ENCODE data around the gene EPHB2. TPM values are rescaled to one million over a fixed set of nuclear protein-coding genes. Genes with fewer than 3 reads are reported as not detected.

Gene EPHB2
- total RNA-seq, 1 donor from 2014 or later: not detected

DNA sequence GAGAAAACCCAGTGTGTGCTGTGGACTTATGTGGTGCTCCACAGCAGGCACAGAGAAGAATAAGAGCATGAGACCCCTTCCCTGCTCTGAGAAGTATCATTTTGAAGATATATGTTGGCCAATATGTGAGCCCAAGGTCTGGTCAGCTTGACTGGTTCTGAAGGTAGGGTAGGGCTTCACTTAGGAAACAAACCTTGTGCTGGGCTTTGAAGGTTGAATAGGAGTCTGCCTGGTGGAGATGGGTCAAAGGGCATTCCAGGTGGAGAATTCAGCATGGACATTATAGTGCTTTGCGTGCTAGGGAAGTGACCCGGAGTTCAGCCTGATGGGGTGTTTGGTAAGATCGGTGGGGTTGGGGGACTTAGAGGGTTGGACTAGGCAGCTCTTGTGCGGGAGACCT, 99.1 kb downstream of the EPHB2 start:
- Mint-ChIP-seq H3K9me3 (no peaks in the 10 kb centered on the region), H3K27ac (no peak overlapping the region), H3K36me3 (ENCODE audit: low read depth) (no peaks in the 10 kb centered on the region), H3K27me3 (ENCODE audit: low read depth) (no peaks in the 10 kb centered on the region), H3K4me1 (ENCODE audit: low read depth) (no peaks in the 10 kb centered on the region), H3K4me3 (ENCODE audit: low read depth) (no peak overlapping the region)
- no peak for DNase-seq (ENCODE audit: low spot score)
- intact Hi-C loops (cut with micrococcal nuclease): no loop called here

DNA sequence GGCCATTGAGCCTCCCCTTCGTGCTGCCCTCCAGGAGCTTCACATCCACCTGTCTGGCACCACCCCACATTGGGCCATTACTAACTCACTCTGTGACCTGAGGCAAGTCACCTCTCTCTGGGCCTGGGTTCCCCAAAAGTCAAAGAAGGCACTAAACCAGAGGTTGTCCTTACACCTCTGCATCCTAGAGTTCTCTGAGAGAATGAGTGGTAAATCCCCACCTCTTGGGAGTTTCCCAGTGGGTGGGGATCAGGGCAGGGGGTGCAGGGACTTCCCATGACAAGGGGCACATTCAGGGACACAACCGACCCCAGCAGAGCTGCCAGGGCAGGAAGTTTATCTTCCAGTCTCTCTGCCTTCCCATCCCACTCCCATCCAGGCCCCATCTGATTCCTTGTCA, 99.7 kb downstream of the EPHB2 start:
- no peaks in the 10 kb centered on the region for H3K27me3 Mint-ChIP-seq (ENCODE audit: low read depth)
- H3K4me1 Mint-ChIP-seq (ENCODE audit: low read depth): no peaks in the 10 kb centered on the region
- H3K36me3 Mint-ChIP-seq (ENCODE audit: low read depth): no peaks in the 10 kb centered on the region
- intact Hi-C loops (cut with micrococcal nuclease): no loop called here
- no peak overlapping the region for H3K27ac Mint-ChIP-seq
- no peak overlapping the region for H3K4me3 Mint-ChIP-seq (ENCODE audit: low read depth)
- H3K9me3 Mint-ChIP-seq: no peaks in the 10 kb centered on the region
- DNase-seq (ENCODE audit: low spot score): no peak

GRCh38 chr1:22812092-22812880, 101.6 kb downstream of the EPHB2 start:
- no peaks in the 10 kb centered on the region for H3K4me1 Mint-ChIP-seq (ENCODE audit: low read depth)

GRCh38 chr1:22812993-22813790, 102.6 kb downstream of the EPHB2 start:
- H3K36me3 Mint-ChIP-seq (ENCODE audit: low read depth): no peaks in the 10 kb centered on the region
- H3K27ac Mint-ChIP-seq: no peak overlapping the region
- no peak overlapping the region for H3K4me3 Mint-ChIP-seq (ENCODE audit: low read depth)
- no peak for DNase-seq (ENCODE audit: low spot score)
- intact Hi-C loops (cut with micrococcal nuclease): no loop called here
- H3K4me1 Mint-ChIP-seq (ENCODE audit: low read depth): no peaks in the 10 kb centered on the region
- H3K27me3 Mint-ChIP-seq (ENCODE audit: low read depth): no peaks in the 10 kb centered on the region
- H3K9me3 Mint-ChIP-seq: no peaks in the 10 kb centered on the region

More at GRCh38 chr1:22812092-22812880, 101.6 kb downstream of the EPHB2 start:
- Mint-ChIP-seq H3K4me3 (ENCODE audit: low read depth) (no peak overlapping the region), H3K9me3 (no peaks in the 10 kb centered on the region), H3K27me3 (ENCODE audit: low read depth) (no peaks in the 10 kb centered on the region), H3K27ac (no peak overlapping the region), H3K36me3 (ENCODE audit: low read depth) (no peaks in the 10 kb centered on the region)
- intact Hi-C loops (cut with micrococcal nuclease): no loop called here
- no peak for DNase-seq (ENCODE audit: low spot score)

DNA sequence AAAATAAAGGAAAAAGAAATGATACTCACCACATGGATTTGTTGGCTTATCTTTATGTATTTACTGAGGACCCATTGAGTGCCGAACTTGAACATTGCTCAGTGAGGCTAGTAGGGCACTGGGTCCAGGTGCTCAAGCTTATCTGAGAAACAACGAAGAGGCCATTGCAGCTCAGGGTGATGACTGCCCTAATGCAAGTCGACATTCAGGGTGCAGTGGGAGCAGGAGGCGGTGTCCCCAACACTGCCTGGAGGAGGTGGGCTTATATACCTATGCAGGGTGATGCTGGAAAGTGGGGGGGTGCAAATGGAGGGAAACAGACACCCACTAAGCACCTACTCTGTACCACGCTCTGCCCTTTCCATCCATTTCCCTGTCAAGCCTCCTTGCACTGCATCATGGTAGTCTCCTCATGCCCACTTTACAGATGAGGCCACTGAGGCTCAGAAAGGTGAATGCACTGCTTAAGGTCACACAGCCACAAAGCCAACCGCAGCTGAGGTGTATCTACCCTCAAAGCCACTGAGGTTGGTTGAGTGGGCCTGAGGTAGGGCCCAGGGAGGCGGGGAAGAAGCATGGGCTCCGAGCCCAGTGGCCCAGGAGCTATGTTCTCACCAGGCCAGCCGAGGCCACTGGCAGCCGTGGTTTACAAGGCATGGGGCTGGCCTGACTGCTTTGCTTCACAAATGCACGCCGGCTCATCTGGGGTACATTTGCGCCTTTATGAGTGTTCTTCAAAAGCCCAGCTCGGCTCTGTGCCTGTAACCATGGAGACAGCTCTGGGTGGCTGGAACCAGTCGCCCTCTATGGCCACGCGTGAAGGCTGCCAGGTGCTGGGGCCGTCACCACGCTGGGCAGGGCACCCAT, 103.8 kb downstream of the EPHB2 start:
- Mint-ChIP-seq H3K36me3 (ENCODE audit: low read depth) (no peaks in the 10 kb centered on the region), H3K4me3 (ENCODE audit: low read depth) (no peak overlapping the region), H3K4me1 (ENCODE audit: low read depth) (no peaks in the 10 kb centered on the region), H3K27ac (no peak overlapping the region), H3K9me3 (no peaks in the 10 kb centered on the region), H3K27me3 (ENCODE audit: low read depth) (no peaks in the 10 kb centered on the region)
- intact Hi-C loops (cut with micrococcal nuclease): no loop called here
- no peak for DNase-seq (ENCODE audit: low spot score)

DNA sequence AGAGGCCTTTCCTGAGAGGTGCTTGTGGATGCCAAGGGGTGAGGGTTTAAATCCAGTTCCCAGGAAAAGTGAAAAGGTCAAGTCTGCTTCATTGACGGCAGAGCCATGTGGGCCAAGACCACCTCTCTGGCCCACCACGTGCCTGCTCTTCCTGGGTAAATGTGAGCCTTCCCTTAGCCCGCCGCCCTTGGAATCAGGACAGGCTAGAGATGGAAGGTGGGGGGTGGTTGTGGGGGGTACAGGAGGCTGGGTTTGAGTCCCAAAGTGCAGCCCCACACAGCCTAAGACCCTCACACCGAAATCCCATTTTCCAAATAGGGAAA, 104.4 kb downstream of the EPHB2 start:
- intact Hi-C loops (cut with micrococcal nuclease): no loop called here
- Mint-ChIP-seq H3K36me3 (ENCODE audit: low read depth) (no peaks in the 10 kb centered on the region), H3K9me3 (no peaks in the 10 kb centered on the region), H3K27ac (no peak overlapping the region), H3K27me3 (ENCODE audit: low read depth) (peaks cover under 1% of the 10 kb centered on the region), H3K4me1 (ENCODE audit: low read depth) (no peaks in the 10 kb centered on the region), H3K4me3 (ENCODE audit: low read depth) (no peak overlapping the region)
- DNase-seq (ENCODE audit: low spot score): no peak

DNA sequence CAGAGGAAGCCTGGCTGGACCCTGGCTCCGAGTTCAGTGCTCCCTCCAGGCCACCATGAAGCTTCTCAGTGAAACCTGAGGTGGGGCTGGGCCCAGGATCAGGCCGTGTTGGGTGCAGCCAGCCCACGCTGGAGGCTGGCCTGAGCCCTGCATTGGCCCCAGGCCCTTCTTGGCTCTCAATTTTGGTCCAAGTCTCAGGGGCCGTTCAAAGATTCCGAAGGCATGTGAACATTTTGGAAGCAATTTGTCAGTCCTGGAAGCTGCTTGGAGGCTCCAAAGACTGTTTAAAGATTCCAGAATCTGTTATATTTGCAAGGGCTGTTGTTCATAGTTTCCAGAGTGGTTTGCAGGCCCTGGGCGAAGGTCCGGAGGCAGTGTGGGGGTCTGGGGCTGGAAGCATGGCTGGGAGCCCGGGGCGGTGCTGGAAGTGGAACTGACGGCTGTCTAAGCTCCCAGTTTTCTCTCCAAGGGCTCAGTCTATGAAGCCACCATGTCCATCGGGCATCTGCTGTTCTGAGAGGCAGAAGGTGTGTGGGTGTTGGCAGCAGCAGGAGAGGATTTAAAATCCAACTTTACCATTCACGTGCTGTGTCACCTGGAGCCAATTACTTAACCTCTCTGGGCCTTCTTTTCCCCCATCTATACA, 104.9 kb downstream of the EPHB2 start:
- no peaks in the 10 kb centered on the region for H3K4me1 Mint-ChIP-seq (ENCODE audit: low read depth)
- no peak for DNase-seq (ENCODE audit: low spot score)
- no peaks in the 10 kb centered on the region for H3K9me3 Mint-ChIP-seq
- H3K36me3 Mint-ChIP-seq (ENCODE audit: low read depth): no peaks in the 10 kb centered on the region
- H3K4me3 Mint-ChIP-seq (ENCODE audit: low read depth): no peak overlapping the region
- intact Hi-C loops (cut with micrococcal nuclease): no loop called here
- no peak overlapping the region for H3K27ac Mint-ChIP-seq
- H3K27me3 Mint-ChIP-seq (ENCODE audit: low read depth): peaks cover 2% of the 10 kb centered on the region

DNA sequence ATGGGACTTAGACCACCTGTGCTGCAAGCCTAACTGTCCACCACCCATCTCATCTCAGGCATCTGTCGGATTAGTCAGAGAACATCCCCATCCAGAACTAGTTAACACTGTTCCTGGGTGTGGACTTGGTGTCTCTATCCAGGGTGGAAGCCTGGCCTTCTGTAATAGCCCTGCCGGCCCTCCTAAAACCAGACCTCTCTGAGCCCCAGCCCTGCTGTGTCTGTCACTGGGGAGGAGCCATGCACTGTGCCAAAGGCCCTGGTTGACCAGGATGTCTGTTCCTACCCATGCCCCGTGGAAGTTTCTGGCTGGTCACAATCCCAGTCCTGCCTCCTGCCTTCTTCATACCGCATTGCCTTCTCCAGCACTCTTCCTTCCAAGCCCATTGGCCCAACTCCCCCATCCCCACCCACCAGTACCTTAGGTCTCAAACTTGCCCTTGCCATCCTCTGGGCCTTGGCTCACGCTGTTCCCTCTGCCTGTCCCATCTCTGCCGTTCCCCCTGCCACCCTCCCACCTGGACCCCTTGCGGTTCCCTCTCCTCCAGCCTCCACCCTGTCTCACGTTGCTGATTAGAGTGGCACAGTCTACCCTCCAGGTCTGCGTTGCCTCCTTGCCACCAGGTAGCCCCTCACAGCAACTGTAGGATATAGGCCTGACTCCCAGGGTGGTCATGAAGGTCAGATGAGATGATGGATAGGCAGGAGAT, 105.6 kb downstream of the EPHB2 start:
- no peak for DNase-seq (ENCODE audit: low spot score)
- H3K9me3 Mint-ChIP-seq: no peaks in the 10 kb centered on the region

GRCh38 chr1:22816803-22817202, 106.2 kb downstream of the EPHB2 start:
- intact Hi-C loops (cut with micrococcal nuclease): no loop called here
- no peak for DNase-seq (ENCODE audit: low spot score)
- H3K27ac Mint-ChIP-seq: no peak overlapping the region
- H3K4me1 Mint-ChIP-seq (ENCODE audit: low read depth): no peaks in the 10 kb centered on the region
- no peak overlapping the region for H3K4me3 Mint-ChIP-seq (ENCODE audit: low read depth)
- H3K36me3 Mint-ChIP-seq (ENCODE audit: low read depth): no peaks in the 10 kb centered on the region
- H3K27me3 Mint-ChIP-seq (ENCODE audit: low read depth): peaks cover 2% of the 10 kb centered on the region
- no peaks in the 10 kb centered on the region for H3K9me3 Mint-ChIP-seq

More for the DNA sequence above, 105.6 kb downstream of the EPHB2 start:
- intact Hi-C loops (cut with micrococcal nuclease): no loop called here
- Mint-ChIP-seq H3K36me3 (ENCODE audit: low read depth) (no peaks in the 10 kb centered on the region), H3K27me3 (ENCODE audit: low read depth) (peaks cover 2% of the 10 kb centered on the region), H3K27ac (no peak overlapping the region), H3K4me3 (ENCODE audit: low read depth) (no peak overlapping the region), H3K4me1 (ENCODE audit: low read depth) (no peaks in the 10 kb centered on the region)

DNA sequence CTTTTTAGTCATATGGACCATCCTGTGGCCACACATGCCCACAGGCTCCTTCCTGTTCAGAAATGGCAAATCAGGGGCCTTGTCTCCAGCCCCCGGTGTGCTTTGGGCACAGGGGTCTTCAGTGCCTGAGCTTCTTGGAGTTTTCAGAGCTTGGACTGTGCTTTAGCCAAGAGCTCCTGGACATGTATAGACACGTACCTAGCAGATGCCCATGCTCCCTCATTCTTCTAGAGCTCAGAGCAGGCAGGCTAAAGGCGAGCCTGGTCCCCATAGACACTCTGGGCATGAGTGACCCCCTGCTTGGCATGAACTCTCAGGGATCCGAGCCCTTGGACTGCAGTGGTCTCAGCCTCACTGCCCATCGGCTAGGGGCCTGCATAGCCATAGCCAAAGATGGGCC, 106.8 kb downstream of the EPHB2 start:
- H3K27ac Mint-ChIP-seq: no peak overlapping the region
- no peaks in the 10 kb centered on the region for H3K4me1 Mint-ChIP-seq (ENCODE audit: low read depth)
- intact Hi-C loops (cut with micrococcal nuclease): no loop called here
- H3K27me3 Mint-ChIP-seq (ENCODE audit: low read depth): peaks cover 2% of the 10 kb centered on the region
- H3K4me3 Mint-ChIP-seq (ENCODE audit: low read depth): no peak overlapping the region
- no peak for DNase-seq (ENCODE audit: low spot score)
- no peaks in the 10 kb centered on the region for H3K9me3 Mint-ChIP-seq
- no peaks in the 10 kb centered on the region for H3K36me3 Mint-ChIP-seq (ENCODE audit: low read depth)

DNA sequence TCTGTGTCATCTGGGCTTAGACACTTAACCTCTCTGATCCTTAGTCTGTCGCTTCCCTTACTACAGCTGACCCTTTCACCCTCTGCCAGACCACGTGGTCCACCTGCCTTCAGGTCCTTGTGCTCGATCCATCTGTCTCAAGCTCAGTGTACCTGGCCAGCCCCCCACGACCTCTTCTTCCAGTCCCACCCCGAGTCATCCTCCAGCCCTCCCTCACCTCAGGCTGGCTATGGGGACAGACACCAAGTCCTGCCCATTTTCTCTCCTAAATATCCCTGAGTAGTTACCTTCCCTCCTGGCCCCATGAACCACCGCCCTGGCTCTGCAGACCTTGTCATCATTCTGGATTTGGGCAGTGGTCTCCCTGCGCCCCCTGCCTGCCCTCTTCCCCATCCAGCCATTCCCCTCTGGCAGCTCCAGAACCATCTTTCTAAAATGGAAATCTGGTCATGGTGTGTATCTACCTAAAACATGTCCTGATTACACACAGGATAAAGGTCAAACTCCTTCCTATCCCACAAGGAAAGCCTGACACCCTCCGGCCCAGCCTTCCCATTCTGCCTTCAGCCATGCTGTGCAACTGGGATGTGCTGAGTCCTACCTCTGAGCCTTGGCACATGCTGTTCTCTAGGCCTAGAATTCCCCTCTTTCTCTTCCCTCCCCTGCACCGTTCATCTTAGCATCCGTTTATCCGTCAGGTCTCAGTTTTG, 107.6 kb downstream of the EPHB2 start:
- Mint-ChIP-seq H3K9me3 (no peaks in the 10 kb centered on the region), H3K4me1 (ENCODE audit: low read depth) (no peaks in the 10 kb centered on the region), H3K27ac (no peak overlapping the region), H3K27me3 (ENCODE audit: low read depth) (peaks cover 2% of the 10 kb centered on the region), H3K4me3 (ENCODE audit: low read depth) (no peak overlapping the region), H3K36me3 (ENCODE audit: low read depth) (no peaks in the 10 kb centered on the region)
- intact Hi-C loops (cut with micrococcal nuclease): no loop called here
- no peak for DNase-seq (ENCODE audit: low spot score)

Data from activated T-helper 2 cell treated with anti-CD3 and anti-CD28 coated beads, Interferon-gamma antibody, Interleukin-2, Interleukin-4, amounts not matched to agents 10 μg/mL and 5 μg/mL and 100 μg/mL, durations not matched to agents 14 hours and 24 hours and 36 hours (primary cell).